Transverse colon (tissue), 4 donors: ENCODE measurements around the gene DCP1B. TPM values are rescaled to one million over a fixed set of nuclear protein-coding genes. Genes with fewer than 3 reads are reported as not detected.

Source experiments
- DNase-seq: peaks from one replicate; pipeline ENCODE4 v3.0.0-alpha.2; 2019
- H3K27ac ChIP-seq, 4 donors: fragments of 200-600 bp; sonication (generic); 2 replicates each; pipeline ENCODE4 v1.5.1; 2016 to 2018; ENCODE audit warnings: inconsistent platforms in 4 of 4
- H3K27me3 ChIP-seq: fragments of 200-600 bp; sonication (generic); 2 replicates; pipeline ENCODE4 v1.5.1; 2017; ENCODE audit warnings: inconsistent platforms
- H3K36me3 ChIP-seq, 4 donors: fragments of 200-600 bp; sonication (generic); 2 replicates each; pipeline ENCODE4 v1.5.1; 2017 to 2019; ENCODE audit warnings: inconsistent platforms in 4 of 4
- H3K4me1 ChIP-seq, 4 donors: fragments of 200-600 bp; sonication (generic); 2 replicates each; pipeline ENCODE4 v1.5.1; 2017 to 2020; ENCODE audit warnings: inconsistent platforms in 4 of 4
- H3K4me3 ChIP-seq, 4 donors: fragments of 200-600 bp; sonication (generic); 1 replicate in 1 of 4; 2 replicates in 3 of 4; pipeline versions ENCODE4 v1.5.1 to v1.6.1; 2017 to 2019; ENCODE audit warnings: inconsistent platforms in 4 of 4
- H3K9me3 ChIP-seq, 2 donors: fragments of 200-600 bp; sonication (generic); 2 replicates each; pipeline ENCODE4 v1.5.1; 2017 to 2019; ENCODE audit warnings: inconsistent platforms in 2 of 2
- CTCF ChIP-seq, 5 experiments: fragments of 200-600 bp in 3 of 5; fragments of 450-650 bp in 2 of 5; sonication (generic) in 3 of 5; IDR thresholded peaks; 1 replicate in 2 of 5; 2 replicates in 3 of 5; pipeline ENCODE4 v1.5.1; 2016 to 2017; ENCODE audit warnings: antibody characterized with exemption in 5 of 5, inconsistent platforms in 3 of 5, mild to moderate bottlenecking in 2 of 5, moderate library complexity in 1 of 5
- EP300 ChIP-seq: sonication (generic); formaldehyde crosslinking; IDR thresholded peaks from one replicate; pipeline ENCODE4 v1.6.1; 2017; ENCODE audit warnings: antibody characterized with exemption, low read depth
- POLR2A ChIP-seq: fragments of 450-650 bp; IDR thresholded peaks from one replicate; pipeline ENCODE4 v1.6.1; 2016; ENCODE audit warnings: antibody characterized with exemption, mild to moderate bottlenecking, moderate library complexity
- POLR2AphosphoS5 ChIP-seq, 3 donors: sonication (generic); formaldehyde crosslinking; IDR thresholded peaks; one replicate each; pipeline ENCODE4 v1.6.1; 2016; ENCODE audit warnings: antibody characterized with exemption in 3 of 3
- WGBS, 2 donors: methylation state at CpG; one replicate each; pipeline ENCODE4 v1.1.5; 2018; ENCODE audit warnings: low coverage in 1 of 2; 5-methylcytosine and 5-hydroxymethylcytosine counted together
- in situ Hi-C, 4 donors: fragments of 200-750 bp; cut with MboI; loops; one replicate each; pipeline versions ENCODE4 v1.15.0 to v1.15.1; 2017; ENCODE audit warnings: low sequenced_read_pairs in 3 of 4, low pct_ligation_motif_present in 1 of 4, low pct_unique_long_range_greater_than_20kb in 1 of 4
- intact Hi-C: fragments of 100-400 bp; cut with DNase I; formaldehyde crosslinking; loops from one replicate; pipeline ENCODE4 v1.15.1; 2023; ENCODE audit warnings: low total_unique reads
- total RNA-seq, 4 donors: library from RNA; depleted of rRNA; stranded (reverse); fragments of >200 nt; gene quantifications; one replicate each; pipeline ENCODE4 v1.1.0, GENCODE V29; 2016

The DCP1B gene
- total RNA-seq, 4 donors from 2014 or later, result 17.3 to 26.2 (median 20.6) TPM

GRCh38 chr12:2013086-2013485 lies 8.8 kb upstream of the DCP1B start:
- WGBS, 2 donors, result 60 to 79% methylated on average over 3 of the region's 3 CpGs
- in situ Hi-C loops (no loop called here), intact Hi-C loops (no loop called here)
- H3K9me3 ChIP-seq, result no peaks in the 10 kb centered on the region
- H3K36me3 ChIP-seq, result no peaks in the 10 kb centered on the region
- peaks cover 5 to 46% (median 7%) of the 10 kb centered on the region in 4 donors for H3K4me1 ChIP-seq
- peak overlapping the region; percentile 21 to 76 (median 74) for H3K27ac ChIP-seq
- H3K4me3 ChIP-seq, result no peak overlapping the region
- TF ChIP-seq CTCF (IDR thresholded peaks at IDR 0.05), result no peak
- no peak for TF ChIP-seq POLR2AphosphoS5 (IDR thresholded peaks at IDR 0.05)
- no peak for TF ChIP-seq EP300
- TF ChIP-seq POLR2A, result no peak
- no peak for DNase-seq
- H3K27me3 ChIP-seq, result no peaks in the 10 kb centered on the region

GRCh38 chr12:2011643-2012607 lies 7.7 kb upstream of the DCP1B start:
- no peak overlapping the region for H3K4me3 ChIP-seq
- in situ Hi-C loops (no loop called here), intact Hi-C loops (no loop called here)
- no peaks in the 10 kb centered on the region for H3K36me3 ChIP-seq
- H3K4me1 ChIP-seq, result peaks cover 5 to 40% (median 7%) of the 10 kb centered on the region in 4 donors
- TF ChIP-seq EP300 (no peak), POLR2AphosphoS5 (IDR thresholded peaks at IDR 0.05) (no peak), POLR2A (no peak), CTCF (IDR thresholded peaks at IDR 0.05) (no peak)
- no peak for DNase-seq
- 53 to 64% methylated on average over 5 to 7 of the region's 7 CpGs for WGBS, 2 donors
- H3K27ac ChIP-seq, result peak overlapping the region; percentile 21 to 76 (median 74)
- H3K27me3 ChIP-seq, result no peaks in the 10 kb centered on the region
- no peaks in the 10 kb centered on the region for H3K9me3 ChIP-seq

- intact Hi-C loops (no loop called here), in situ Hi-C loops (no loop called here)
- Histone ChIP-seq H3K27me3 (no peaks in the 10 kb centered on the region), H3K4me3 (no peak overlapping the region), H3K27ac (no peak overlapping the region), H3K36me3 (no peaks in the 10 kb centered on the region), H3K4me1 (peaks cover 5 to 38% (median 7%) of the 10 kb centered on the region in 4 donors), H3K9me3 (no peaks in the 10 kb centered on the region)
- TF ChIP-seq CTCF (IDR thresholded peaks at IDR 0.05) (no peak), POLR2A (no peak)
- no peak for DNase-seq
- WGBS, 2 donors, result 37 to 40% methylated on average over 1 of the region's 1 CpG
Observed at GRCh38 chr12:2009623-2010022, 5.4 kb upstream of the DCP1B start.

GRCh38 chr12:2008677-2009076 lies 4.4 kb upstream of the DCP1B start:
- H3K36me3 ChIP-seq, result no peaks in the 10 kb centered on the region
- 71 to 80% methylated on average over 5 of the region's 5 CpGs for WGBS, 2 donors
- no peak for DNase-seq
- peaks cover under 1 to 31% (median 6%) of the 10 kb centered on the region in 4 donors for H3K4me1 ChIP-seq
- H3K4me3 ChIP-seq, result no peak overlapping the region
- peak overlapping the region in 3 of 4 donors; percentile 20 to 39 (median 37) for H3K27ac ChIP-seq
- TF ChIP-seq POLR2A, result no peak
- TF ChIP-seq POLR2AphosphoS5 (IDR thresholded peaks at IDR 0.05), result no peak
- TF ChIP-seq CTCF (IDR thresholded peaks at IDR 0.05), result no peak
- TF ChIP-seq EP300, result no peak
- H3K27me3 ChIP-seq, result no peaks in the 10 kb centered on the region
- in situ Hi-C loops (no loop called here), intact Hi-C loops (no loop called here)
- H3K9me3 ChIP-seq, result no peaks in the 10 kb centered on the region
